Endothelial cell (in vitro differentiated cells): ENCODE results near the gene PACRG. TPM values are rescaled to one million over a fixed set of nuclear protein-coding genes. Genes with fewer than 3 reads are reported as not detected.

ENCODE experiments used
- DNase-seq: peaks from one replicate; pipeline ENCODE4 v3.0.0; 2021; ENCODE audit warnings: low spot score
- H3K27ac Mint-ChIP-seq: one replicate; pipeline ENCODE4 v1.8.0; 2021; ENCODE audit warnings: mixed read lengths, inconsistent platforms; ENCODE audit not compliant: unreplicated experiment
- H3K27me3 Mint-ChIP-seq: one replicate; pipeline ENCODE4 v1.8.0; 2021; ENCODE audit warnings: mild to moderate bottlenecking, moderate library complexity, mixed read lengths, inconsistent platforms; ENCODE audit not compliant: unreplicated experiment
- H3K36me3 Mint-ChIP-seq: one replicate; pipeline ENCODE4 v1.8.0; 2021; ENCODE audit warnings: mild to moderate bottlenecking, low read depth, mixed read lengths, inconsistent platforms; ENCODE audit not compliant: unreplicated experiment
- H3K4me1 Mint-ChIP-seq: one replicate; pipeline ENCODE4 v1.8.0; 2021; ENCODE audit warnings: mild to moderate bottlenecking, mixed read lengths, inconsistent platforms; ENCODE audit not compliant: unreplicated experiment
- H3K4me3 Mint-ChIP-seq: one replicate; pipeline ENCODE4 v1.8.0; 2021; ENCODE audit warnings: mild to moderate bottlenecking, mixed read lengths, inconsistent platforms; ENCODE audit not compliant: unreplicated experiment
- H3K9me3 Mint-ChIP-seq: one replicate; pipeline ENCODE4 v1.8.0; 2021; ENCODE audit warnings: mixed read lengths, inconsistent platforms; ENCODE audit not compliant: unreplicated experiment
- CTCF ChIP-seq: fragments of 200-600 bp; sonication (generic); IDR thresholded peaks from one replicate; pipeline ENCODE4 v1.5.0; 2021; ENCODE audit warnings: antibody characterized with exemption; ENCODE audit not compliant: unreplicated experiment
- total RNA-seq: library from RNA; stranded (reverse); fragmentation: NEBNext Ultra II Directional; extraction: Animal tissue kit (Norgen Biotek cat#: 25700); gene quantifications from one replicate; pipeline ENCODE4 v1.2.1, GENCODE V29; 2021; ENCODE audit not compliant: unreplicated experiment

Gene PACRG
- total RNA-seq, 1 donor from 2014 or later: 1.1 TPM

- H3K9me3 Mint-ChIP-seq: no peaks in the 10 kb centered on the region
- H3K4me3 Mint-ChIP-seq: no peak overlapping the region
- H3K4me1 Mint-ChIP-seq: no peaks in the 10 kb centered on the region
- H3K27ac Mint-ChIP-seq: no peak overlapping the region
- no peaks in the 10 kb centered on the region for H3K27me3 Mint-ChIP-seq
- no peak for DNase-seq
- H3K36me3 Mint-ChIP-seq: no peaks in the 10 kb centered on the region
- TF ChIP-seq CTCF: peak; percentile 83
Observed at GRCh38 chr6:162907876-162908481, 180.2 kb downstream of the PACRG start.

- no peak for DNase-seq
- Mint-ChIP-seq H3K4me1 (no peaks in the 10 kb centered on the region), H3K36me3 (no peaks in the 10 kb centered on the region), H3K9me3 (no peaks in the 10 kb centered on the region), H3K27ac (no peak overlapping the region), H3K27me3 (no peaks in the 10 kb centered on the region), H3K4me3 (no peak overlapping the region)
- TF ChIP-seq CTCF: no peak
Observed at GRCh38 chr6:162913206-162913605, 185.4 kb downstream of the PACRG start.

- Mint-ChIP-seq H3K27ac (no peak overlapping the region), H3K4me3 (no peak overlapping the region), H3K4me1 (peaks cover 12% of the 10 kb centered on the region), H3K27me3 (no peaks in the 10 kb centered on the region), H3K36me3 (no peaks in the 10 kb centered on the region), H3K9me3 (no peaks in the 10 kb centered on the region)
- DNase-seq: no peak
- no peak for TF ChIP-seq CTCF
Observed at GRCh38 chr6:162917506-162917905, 189.7 kb downstream of the PACRG start.

- no peaks in the 10 kb centered on the region for H3K9me3 Mint-ChIP-seq
- H3K36me3 Mint-ChIP-seq: no peaks in the 10 kb centered on the region
- no peaks in the 10 kb centered on the region for H3K27me3 Mint-ChIP-seq
- H3K27ac Mint-ChIP-seq: no peak overlapping the region
- DNase-seq: no peak
- TF ChIP-seq CTCF: no peak
- peaks cover 12% of the 10 kb centered on the region for H3K4me1 Mint-ChIP-seq
- no peak overlapping the region for H3K4me3 Mint-ChIP-seq
Observed at GRCh38 chr6:162921062-162921461, 193.3 kb downstream of the PACRG start.

GRCh38 chr6:162921510-162922040 lies 193.8 kb downstream of the PACRG start:
- H3K36me3 Mint-ChIP-seq: no peaks in the 10 kb centered on the region
- peaks cover 12% of the 10 kb centered on the region for H3K4me1 Mint-ChIP-seq
- no peak overlapping the region for H3K27ac Mint-ChIP-seq

More at GRCh38 chr6:162921510-162922040, 193.8 kb downstream of the PACRG start:
- no peak for DNase-seq
- Mint-ChIP-seq H3K9me3 (no peaks in the 10 kb centered on the region), H3K4me3 (no peak overlapping the region), H3K27me3 (no peaks in the 10 kb centered on the region)
- no peak for TF ChIP-seq CTCF
